HG03520 (cell line): ENCODE data around the gene IL22RA2.

Experiments
- ATAC-seq: cut with Tn5 transposase; IDR thresholded peaks from one replicate; pipeline ENCODE4 v1.9.1; 2021; ENCODE audit warnings: mild to moderate bottlenecking, moderate library complexity; ENCODE audit not compliant: unreplicated experiment

The IL22RA2 gene

DNA sequence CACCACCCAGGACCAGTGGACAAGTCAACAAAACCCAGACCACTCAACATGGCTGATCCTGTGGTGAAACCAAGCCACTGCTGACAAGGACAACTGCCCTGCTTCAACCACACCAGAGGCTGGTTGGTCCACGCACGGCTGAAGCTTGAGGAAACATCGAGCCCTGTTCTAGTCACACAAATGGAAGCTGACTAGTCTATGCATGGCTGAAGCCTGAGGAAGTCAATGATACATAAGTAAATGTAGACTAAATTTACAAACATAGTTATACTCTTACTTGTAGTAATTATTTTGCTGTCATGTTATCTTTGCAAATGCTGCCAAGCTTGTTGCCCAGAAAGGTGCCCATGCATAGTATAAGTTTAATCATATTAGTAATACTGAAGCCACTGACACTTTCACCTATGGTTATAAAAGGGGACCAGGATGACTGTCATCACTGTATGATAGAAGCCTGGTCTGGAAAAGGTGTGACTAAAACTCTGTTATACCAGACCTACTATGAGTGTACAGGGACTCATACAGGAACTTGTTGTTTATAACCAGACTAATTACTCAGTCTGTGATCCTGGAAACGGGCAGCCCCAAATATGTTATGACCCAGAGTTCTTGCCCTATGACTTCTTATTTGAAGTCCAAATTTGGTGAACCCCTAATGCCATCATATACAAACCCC is 5.6 kb downstream of the IL22RA2 start:
- no peak for ATAC-seq

DNA sequence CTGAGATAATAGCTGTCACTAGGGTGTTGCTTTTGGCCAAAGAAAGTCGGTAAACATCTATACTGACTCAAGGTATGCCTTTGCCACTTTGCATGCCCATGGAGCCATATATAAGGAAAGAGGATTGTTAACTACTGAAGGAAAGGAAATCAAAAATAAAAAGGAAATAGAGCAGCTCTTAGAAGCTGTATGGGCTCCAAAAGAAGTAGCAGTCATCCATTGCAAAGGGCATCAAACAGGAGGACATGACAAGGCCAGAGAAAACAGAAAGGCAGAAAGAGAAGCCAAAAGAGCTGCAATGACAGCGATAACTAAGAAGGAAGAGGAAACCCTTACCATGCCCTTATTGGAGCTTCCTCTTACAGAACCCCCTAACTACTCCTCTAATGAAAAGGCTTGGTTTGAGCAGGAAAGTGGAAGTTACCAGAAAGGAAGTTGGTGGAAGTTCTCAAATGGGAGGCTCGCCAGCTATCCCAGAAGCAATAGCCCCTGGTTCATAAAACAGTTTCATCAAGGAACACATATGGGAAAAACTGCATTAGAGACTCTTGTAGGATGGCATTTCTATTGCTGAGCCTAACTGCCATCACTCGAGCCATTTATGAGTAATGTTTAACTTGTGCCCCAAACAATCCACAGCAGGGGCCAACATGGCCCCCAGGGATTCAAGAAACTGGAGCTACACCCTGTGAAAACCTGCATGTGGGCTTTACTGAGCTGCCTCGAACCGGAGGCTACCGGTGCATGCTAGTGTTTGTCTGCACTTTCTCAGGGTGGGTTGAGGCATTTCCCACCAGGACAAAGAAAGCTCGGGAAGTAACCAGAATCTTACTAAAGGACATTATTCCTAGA is 7.0 kb downstream of the IL22RA2 start:
- ATAC-seq, result no peak

DNA sequence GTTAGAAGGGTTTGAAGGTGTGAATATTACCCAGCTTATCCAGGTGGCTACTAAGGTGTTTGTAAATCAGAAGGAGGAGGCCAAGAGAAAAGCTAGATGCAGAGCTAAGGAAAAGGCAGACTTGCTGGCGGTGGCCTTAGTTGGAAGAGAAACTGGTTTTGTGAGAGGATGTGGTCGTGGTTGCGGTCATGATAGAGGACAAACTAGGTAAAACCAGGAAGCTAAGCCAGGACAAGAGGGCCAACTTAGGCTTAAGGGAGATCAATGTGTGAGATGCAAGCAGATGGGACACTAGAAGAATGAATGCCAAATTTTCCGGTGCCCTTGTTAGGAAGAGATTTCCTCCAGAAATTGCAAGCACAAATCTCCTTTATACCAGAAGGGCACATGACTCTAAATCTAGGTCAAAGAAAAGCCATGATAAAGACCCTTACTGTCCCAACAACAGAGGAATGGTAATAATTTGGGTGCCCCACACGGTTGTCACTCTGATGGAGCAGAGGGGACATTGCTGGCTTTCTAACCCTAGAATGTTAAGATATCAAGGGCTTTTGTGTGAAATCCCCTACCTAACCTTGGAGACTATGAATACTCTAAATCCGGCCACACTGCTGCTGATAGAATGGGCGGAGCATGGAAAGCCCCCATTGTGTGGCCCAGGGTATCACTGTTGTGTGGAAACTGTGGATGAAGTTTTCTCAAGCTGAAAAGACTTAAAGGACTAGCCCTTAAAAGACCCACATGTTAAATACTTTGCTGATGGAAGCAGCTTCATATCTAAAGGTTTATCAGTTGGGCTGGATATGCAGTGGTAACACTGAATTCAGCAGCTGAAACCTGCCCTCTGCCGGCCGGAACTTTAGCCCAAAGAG is 7.8 kb downstream of the IL22RA2 start:
- peak; percentile 58 for ATAC-seq

DNA sequence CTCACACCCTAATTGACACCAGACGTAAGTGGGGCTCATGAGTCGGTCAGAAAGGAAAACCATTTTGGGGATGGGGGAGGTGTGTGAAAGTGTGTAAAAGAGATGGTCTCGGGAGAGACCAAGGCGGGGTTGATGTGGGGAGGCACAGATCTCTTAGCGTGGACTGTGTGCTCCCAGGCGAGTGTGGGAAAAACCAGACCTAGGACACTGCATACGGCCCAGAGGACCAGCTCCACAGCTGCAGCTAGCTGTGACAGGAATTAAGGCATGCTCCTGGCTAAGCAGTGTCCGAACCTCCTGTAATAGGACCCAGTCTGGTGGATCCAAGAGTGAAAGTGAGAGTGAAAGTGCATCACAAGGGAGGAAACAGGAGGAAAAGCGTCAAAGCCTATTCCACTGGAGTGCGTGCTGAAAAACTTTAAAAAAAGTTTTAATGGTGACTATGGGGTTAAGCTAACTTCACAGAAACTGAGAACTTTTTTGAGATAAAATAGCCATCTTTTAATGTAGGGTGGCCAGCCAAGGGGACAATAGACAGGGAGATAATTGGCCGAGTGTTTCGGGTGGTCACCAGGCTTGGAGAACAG is 9.6 kb downstream of the IL22RA2 start:
- no peak for ATAC-seq

DNA sequence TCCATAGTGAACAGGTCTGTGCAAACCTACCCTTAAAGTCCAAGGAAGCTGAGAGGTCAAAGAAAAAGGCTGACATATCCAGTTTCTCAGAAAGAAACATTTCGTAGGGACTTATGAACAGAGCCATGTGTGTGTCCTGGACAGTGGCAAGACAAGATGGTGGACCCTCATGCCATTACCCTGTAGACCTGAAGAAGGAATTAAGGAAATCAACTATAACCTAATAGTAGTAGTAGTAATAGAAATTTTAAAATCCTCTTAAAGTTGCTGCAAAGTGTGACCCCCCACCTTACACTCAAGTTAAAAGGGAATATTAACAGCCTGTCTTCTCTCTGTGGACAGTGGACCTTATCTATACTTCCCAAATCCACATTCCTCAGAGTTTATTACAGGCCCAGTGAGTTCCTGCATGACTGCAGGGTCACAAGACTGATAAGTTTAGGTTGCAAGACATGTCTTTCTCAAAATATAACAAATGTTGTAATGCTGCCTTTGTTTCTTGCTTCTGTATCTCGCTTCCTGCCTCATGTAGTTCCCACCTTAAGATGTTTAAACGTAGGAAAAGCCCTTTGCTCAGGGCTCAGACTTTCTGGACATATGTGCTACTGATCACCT is 10.6 kb downstream of the IL22RA2 start:
- no peak for ATAC-seq

DNA sequence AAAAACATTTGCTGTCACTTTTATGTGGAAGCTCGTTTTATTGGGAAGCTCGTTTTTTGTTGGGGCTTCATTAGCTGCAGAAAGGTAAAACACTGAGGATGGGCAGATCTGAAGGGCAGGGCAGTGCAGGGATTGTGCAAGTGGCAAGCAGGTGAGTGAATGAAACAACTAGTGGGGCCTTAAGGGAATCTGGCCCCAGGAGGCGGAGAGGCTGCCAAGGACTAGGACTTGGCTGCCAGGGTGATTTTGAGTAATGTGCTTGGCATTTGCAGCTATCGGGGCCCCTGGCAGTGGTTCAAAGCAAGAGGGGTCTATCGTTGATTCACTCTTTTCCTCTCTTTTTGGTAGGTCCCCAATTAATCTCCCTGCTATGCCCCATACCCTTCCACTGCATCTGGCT is 11.5 kb downstream of the IL22RA2 start:
- ATAC-seq, result no peak

DNA sequence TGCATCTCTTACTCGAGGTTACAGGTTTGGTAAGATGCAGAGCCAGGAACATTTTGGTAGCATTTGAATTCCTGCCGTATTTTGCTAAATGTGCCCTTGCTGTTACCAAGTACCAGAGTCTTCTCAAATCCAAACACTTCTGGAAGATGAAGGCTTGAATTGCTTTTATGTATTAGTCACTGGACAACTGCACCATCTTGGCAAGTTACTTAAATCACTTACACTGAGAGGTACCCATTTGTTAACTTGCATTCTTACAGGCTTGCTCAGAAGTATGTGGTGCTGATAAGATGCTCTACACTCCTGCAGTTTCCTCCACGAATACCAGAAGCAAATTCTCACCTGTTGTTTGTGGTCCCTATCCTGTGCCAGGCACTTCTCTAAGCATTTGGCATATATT is 12.7 kb downstream of the IL22RA2 start:
- no peak for ATAC-seq

DNA sequence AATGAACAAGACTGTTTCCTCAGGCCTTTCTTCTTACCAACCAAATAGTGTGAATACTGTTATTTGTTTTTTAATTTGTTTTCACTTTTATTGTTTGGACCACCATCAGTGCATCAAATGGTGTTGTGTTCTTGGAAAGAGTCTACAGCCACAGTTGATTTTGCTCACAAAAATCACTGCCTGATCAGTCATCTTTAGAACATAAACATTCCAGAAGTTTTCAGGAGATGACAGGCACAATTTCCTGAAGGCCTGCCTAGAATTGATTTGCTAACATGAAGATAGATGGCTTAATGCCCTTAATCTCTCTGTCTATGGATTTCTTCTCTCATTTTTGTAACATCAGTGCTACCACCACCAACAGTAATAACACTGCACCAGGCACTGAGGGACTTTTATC is 13.5 kb downstream of the IL22RA2 start:
- ATAC-seq, result no peak

DNA sequence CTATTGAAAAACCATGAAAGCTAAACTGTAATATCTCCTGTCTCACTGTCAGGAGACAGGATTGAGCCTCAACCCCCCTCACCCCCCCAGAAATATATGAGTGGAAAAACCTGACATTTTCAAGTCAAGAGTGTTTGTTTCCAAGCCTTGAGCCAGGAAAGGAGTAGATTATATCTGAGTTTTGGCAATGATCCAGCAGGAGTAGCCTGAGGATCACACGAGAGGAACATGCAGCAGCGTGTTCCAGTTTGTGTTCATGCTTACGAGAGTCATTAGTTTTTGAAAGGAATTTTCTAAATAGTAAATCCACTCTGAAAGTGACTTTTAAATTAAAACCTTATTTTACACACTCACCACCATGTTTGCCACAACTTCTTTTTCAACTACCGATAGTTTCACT is 15.8 kb downstream of the IL22RA2 start:
- ATAC-seq, result no peak

DNA sequence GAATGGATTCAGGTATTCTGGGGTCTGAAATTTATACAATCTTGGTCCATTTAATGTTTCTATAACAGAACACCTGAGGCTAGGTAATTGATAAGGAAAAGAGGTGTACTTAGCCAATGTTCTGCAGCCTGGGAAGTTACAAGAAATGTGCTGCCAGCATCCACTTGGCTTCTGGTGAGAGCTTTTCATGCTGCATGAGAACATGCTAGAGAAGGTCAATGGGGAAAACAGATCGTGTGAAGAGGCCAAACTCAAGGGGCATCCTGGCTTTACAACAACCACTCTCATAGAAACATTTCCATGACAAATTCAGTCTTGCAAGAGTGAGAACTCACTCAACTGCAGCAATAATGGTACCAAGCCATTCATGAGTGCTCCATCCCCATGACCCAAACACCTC is 16.8 kb downstream of the IL22RA2 start:
- ATAC-seq, result no peak

DNA sequence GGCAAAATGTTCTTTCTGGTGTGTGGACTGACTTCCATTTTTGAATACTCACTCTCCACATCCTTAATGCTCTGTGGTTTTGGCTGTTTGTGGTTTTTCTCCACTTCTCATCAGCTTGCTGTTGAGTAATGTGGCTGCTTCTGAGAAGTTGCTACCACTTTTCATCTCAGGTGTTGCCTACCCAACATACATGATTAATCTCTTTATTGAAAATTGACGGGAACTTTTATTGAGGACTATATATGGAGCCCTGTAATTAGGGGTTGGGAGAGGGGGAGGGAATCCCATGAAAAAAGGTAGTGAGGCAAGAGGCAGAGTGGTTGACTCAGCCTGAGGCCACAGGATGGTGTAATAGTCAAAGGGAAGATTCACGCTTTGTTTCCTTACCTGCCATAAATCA is 17.6 kb downstream of the IL22RA2 start:
- no peak for ATAC-seq

DNA sequence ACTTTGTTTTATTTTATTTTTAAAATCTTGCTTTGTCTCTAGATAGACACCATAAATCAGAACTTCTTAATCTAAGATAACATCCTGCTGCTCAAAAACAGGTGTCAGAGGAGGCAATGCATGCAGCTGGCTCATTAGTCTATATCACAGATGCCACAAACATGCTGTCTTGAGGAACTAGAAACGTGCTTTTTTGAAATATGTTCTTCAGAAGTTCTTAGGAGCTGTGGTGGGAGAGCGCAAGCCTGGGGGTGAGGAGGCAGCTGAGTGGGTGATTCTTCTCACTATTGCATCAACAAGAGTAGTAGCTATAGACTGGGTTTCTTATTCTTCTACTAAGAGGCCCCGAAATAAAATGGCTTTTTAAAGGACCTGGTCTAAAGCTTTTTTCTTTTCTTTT is 23.4 kb downstream of the IL22RA2 start:
- ATAC-seq, result no peak

DNA sequence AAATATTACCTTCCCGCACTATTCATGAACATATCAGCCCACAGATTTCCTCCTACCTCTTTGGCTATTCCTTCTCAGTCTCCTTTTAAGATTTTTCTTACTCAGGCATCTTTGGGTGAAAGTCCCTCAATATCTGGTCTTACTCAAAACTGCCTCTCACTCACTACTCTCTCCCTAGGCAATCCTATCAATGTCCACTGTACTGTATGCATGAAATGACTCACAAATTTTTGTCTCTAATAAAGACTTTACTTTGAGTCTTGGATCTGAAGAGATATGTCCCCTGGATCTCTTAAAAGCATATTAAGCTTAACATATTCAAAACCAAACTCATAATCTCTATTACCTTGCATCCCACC is 24.4 kb downstream of the IL22RA2 start:
- no peak for ATAC-seq

DNA sequence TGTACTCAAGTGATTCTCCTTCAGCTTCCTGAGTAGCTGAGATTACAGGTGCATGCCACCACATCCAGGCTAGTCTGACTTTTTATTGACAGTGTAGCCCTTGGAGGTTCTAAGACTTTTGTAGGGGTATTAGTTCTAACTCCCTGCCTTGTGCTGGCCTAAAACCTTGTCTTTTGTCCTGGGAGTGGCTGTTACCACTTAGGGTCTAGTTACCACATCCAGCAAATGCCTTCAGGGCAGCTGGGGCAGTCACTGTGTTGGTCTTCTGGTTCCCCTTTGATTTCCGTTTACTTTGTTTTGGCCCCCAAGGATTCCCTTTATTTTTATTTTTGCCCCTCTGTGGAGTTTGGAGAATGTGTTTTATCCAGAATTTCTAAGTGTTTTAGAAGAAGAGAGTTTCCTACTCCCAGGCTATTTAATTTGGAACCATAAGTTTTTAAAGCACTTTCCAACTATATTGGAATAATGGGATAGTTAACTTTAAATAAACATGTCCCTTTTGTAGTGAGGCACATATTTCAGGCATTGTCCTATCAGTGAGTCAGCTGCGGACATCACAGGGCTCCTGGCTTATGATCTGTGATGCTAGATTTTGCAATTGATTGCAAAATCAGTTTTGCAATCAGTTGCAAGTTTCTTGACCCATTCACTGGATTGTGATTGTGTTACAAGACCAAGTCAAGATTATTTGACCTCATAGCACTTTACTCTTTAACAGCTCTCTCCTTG is 25.0 kb downstream of the IL22RA2 start:
- no peak for ATAC-seq

DNA sequence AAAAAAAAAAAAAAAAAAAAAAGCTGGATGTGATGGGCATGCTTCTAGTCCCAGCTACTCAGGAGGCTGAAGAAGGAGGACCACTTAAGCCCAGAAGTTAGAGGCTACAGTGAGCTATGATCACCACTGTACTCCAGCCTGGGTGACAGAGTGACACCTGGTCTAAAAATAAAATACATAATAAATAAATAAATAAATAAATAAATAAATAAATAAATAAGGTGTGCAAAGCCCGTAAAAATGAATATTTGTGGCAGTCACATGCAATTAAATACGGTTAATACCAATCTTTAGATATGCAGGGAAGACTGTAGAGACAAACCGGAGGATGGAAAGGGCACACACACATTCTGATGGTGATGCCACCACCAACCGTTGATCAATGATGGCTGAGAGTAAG is 26.2 kb downstream of the IL22RA2 start:
- ATAC-seq, result no peak

DNA sequence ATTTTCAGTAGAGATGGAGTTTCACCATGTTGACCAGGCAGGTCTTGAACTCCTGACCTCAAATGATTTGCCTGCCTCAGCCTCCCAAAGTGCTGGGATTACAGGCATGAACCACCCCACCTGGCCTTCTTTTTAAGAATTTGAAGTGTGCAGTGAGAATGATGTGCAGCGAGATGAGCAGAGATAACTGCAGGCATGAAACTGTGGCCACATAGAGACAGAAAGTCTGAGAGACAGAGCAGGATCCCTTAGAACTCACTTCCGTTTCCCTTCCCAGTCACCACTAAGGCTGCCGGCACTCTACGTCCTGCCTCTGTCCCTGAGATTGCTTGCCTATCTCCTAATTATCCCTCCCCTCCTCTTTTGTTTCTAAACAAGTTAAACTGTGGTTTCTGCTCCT is 27.2 kb downstream of the IL22RA2 start:
- no peak for ATAC-seq

DNA sequence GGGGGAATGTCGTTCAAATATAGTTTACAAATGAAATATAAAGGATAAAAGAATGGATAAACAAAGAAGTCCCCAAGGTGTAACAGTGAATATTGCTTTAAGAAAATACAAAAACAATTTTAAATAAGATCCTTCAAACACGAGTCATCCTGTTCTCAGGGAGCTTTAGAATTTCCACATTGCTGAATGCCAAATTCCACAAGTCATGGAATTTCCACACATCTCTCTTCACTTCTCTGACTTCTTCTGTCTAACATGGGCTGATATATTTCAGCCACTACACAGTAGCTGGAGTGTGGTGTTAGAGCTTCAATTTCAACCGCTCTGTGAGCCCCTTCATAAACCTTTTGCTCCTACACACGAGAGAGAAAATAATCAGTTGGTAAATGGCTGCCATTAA is 28.0 kb downstream of the IL22RA2 start:
- ATAC-seq, result no peak

DNA sequence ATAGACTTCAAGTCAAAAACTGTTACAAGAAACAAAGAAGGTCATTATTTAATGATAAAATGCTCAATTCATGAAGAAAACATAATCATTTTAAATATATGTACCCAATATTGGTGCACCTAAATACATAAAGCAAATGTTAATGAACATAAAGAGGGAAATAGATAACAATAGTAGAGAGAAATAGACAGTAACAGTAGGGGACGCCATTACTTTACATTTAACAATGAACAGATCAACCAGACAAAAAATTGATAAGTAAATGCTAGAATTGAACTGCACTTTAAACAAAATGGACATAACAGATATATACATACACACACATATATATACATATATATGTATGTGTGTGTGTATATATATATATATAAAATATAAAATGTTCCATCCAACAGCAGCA is 37.4 kb downstream of the IL22RA2 start:
- ATAC-seq, result no peak

DNA sequence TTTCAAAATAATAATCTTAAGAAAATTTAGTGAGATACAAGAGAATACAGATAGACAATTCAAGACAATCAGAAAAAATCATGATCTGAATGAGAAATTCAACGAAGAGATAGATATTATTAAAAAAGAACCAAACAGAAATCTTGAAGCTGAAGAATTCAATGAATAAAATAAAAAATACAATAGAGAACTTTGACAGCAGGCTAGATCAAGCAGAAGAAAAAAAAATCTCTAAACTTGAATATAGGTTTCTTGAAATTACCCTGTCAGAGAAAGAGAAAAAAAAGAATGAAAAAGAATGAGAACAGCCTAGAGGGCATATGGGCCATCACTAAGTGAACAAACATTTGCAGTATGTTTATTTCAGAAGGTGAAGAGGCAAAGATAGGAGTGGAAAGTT is 39.0 kb downstream of the IL22RA2 start:
- ATAC-seq, result no peak

DNA sequence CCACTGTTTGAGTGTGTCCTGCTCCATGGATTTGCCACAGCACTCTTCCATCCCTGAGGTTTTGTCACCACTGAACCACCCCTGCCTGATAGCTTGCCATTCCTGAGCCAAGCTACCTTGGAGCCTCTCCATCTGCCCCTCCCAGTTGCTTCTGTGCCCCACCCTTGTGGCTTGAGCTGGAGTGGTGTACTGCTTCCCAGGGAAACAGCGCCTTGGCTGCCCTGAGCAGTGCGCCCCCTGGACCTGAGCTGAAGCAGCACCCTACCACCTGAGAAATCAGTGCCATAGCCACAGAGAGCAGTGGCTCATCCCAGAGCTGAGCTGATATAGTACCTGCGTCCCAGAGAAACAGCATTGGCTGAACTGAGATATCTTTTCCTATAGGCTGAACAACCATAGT is 40.3 kb downstream of the IL22RA2 start:
- no peak for ATAC-seq
